ENCODE data around the gene HAGHL. TPM values are rescaled to one million over a fixed set of nuclear protein-coding genes. Genes with fewer than 3 reads are reported as not detected.

The HAGHL gene
- total and polyA plus RNA-seq, 2 donors (not counting 3 experiments of a cell fraction or from before 2014, with no cell fraction given): 6.3 to 6.8 TPM

DNA sequence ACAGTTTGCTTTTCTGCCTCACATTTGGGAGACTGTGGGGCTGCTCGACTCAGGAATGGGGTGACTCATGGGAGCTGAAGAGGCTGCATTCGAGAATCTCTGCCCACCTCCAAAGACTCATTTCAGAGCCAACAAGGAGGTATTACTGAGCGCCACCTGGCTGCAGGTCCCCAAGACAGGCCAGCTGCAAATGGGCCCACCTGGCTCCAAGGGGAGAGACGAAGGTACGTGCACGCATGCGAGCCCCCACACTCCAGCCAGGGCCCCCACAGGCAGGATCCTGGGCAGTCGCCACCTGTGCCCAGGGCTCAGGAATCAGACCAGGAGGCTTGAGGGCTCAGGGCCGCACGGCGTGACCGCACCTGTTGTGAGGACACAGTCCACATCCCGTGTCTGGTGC lies 6.0 kb downstream of the HAGHL start:
- DNase-seq (ENCODE audit: low read depth, low spot score) (no peak), FAIRE-seq (no peak)
- no peaks in the 10 kb centered on the region for H3K79me2 ChIP-seq (ENCODE audit: control insufficient read depth, insufficient read depth, low read length)
- no peaks in the 10 kb centered on the region for H3K27me3 ChIP-seq (ENCODE audit: control insufficient read depth in 2 of 2, insufficient read depth in 2 of 2, low read length in 2 of 2)
- peaks cover 4% of the 10 kb centered on the region for H3K4me1 ChIP-seq (ENCODE audit: control insufficient read depth, extremely low read depth, insufficient read depth, low read length)
- H3K36me3 ChIP-seq (ENCODE audit: control insufficient read depth in 2 of 2, extremely low read depth in 1 of 2, insufficient read depth in 2 of 2, low read length in 2 of 2): peaks cover 7 to 40% of the 10 kb centered on the region in 2 experiments
- no peaks in the 10 kb centered on the region for H4K20me1 ChIP-seq (replicated peaks; ENCODE audit: control insufficient read depth, extremely low read depth, insufficient read depth, low read length)
- ChIA-PET CTCF (interaction anchor here (1.0 kb wide), 1 partner anchor 29 kb away, joined by 3 read pairs; no protein-coding TSS in a partner anchor), POLR2A (no interaction called here)
- dilution Hi-C loops (cut with MboI; ENCODE audit: extremely low pct_ligation_motif_present, low sequenced_read_pairs): no loop called here
- H3K9me3 ChIP-seq (replicated peaks; ENCODE audit: control insufficient read depth, insufficient read depth, low read length): no peaks in the 10 kb centered on the region
- H3K9me1 ChIP-seq (replicated peaks; ENCODE audit: control insufficient read depth, extremely low read depth, insufficient read depth, low read length): no peaks in the 10 kb centered on the region
- H3K27ac ChIP-seq (ENCODE audit: insufficient read depth, low read depth, low read length): no peak overlapping the region
- no TSS peak for BruUV-seq (replicated peaks)
- H3K9ac ChIP-seq (replicated peaks; ENCODE audit: extremely low read depth, insufficient read depth, low read length): no peak overlapping the region
- intact Hi-C loops (cut with micrococcal nuclease): no loop called here
- TF ChIP-seq, protein P1, sequence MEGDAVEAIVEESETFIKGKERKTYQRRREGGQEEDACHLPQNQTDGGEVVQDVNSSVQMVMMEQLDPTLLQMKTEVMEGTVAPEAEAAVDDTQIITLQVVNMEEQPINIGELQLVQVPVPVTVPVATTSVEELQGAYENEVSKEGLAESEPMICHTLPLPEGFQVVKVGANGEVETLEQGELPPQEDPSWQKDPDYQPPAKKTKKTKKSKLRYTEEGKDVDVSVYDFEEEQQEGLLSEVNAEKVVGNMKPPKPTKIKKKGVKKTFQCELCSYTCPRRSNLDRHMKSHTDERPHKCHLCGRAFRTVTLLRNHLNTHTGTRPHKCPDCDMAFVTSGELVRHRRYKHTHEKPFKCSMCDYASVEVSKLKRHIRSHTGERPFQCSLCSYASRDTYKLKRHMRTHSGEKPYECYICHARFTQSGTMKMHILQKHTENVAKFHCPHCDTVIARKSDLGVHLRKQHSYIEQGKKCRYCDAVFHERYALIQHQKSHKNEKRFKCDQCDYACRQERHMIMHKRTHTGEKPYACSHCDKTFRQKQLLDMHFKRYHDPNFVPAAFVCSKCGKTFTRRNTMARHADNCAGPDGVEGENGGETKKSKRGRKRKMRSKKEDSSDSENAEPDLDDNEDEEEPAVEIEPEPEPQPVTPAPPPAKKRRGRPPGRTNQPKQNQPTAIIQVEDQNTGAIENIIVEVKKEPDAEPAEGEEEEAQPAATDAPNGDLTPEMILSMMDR (IDR thresholded peaks at IDR 0.05; ENCODE audit: extremely low read depth in 1 of 2, insufficient read depth in 1 of 2, low read depth in 1 of 2, low read length in 2 of 2): no peak
- TF ChIP-seq, protein P2, sequence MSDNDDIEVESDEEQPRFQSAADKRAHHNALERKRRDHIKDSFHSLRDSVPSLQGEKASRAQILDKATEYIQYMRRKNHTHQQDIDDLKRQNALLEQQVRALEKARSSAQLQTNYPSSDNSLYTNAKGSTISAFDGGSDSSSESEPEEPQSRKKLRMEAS (IDR thresholded peaks at IDR 0.05; ENCODE audit: insufficient read depth, insufficient read length): no peak
- TF ChIP-seq MYC (IDR thresholded peaks at IDR 0.05; ENCODE audit: low read depth, low read length) (no peak), FOS (IDR thresholded peaks at IDR 0.05; ENCODE audit: borderline replicate concordance, insufficient read depth, low read length) (no peak), JUN (IDR thresholded peaks at IDR 0.05; ENCODE audit: borderline replicate concordance, insufficient read depth, insufficient read length, low read depth) (no peak), EZH2 (IDR thresholded peaks at IDR 0.05; ENCODE audit: borderline replicate concordance, low read depth, low read length, severe bottlenecking) (no peak), POLR2A (IDR thresholded peaks at IDR 0.05; ENCODE audit: low read depth, low read length) (no peak), GATA2 (IDR thresholded peaks at IDR 0.05; ENCODE audit: insufficient read depth, insufficient read length, low read depth, low read length) (no peak), POLR2AphosphoS5 (IDR thresholded peaks at IDR 0.05; ENCODE audit: insufficient read depth, low read depth, low read length) (no peak)
- H3K4me3 ChIP-seq (replicated peaks in 1 of 3; ENCODE audit: insufficient read depth in 1 of 3, low read depth in 1 of 3, low read length in 3 of 3): no peak overlapping the region
- H3K4me2 ChIP-seq (ENCODE audit: insufficient read depth, low read length): no peak overlapping the region
- no peak overlapping the region for H2AFZ ChIP-seq (ENCODE audit: low read depth, low read length)
